ENCODE data around the gene MX2.

Gene MX2

DNA sequence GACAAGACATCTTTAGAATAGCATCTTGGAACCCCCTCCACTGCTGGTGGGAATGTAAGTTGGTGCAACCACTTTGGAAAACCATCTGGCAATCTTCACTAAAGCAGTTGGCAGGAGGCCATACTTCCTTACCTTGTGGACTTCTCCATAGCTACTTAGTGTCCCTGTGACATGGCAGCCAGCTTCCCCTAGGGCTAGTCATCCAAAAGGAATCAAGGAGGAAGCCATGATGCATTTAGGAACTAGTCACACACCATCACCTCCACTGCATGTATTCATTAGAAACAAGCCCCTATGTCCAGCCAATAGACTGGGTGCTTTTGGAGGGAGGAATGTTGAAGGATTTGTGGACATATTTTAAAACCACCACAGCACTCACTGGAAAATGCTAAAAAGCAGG is 19.9 kb downstream of the MX2 start:
- in situ Hi-C loops (cut with HindIII; ENCODE audit: low sequenced_read_pairs), result no loop called here
- no peak overlapping the region for H3K4me3 ChIP-seq (ENCODE audit: low read depth, low read length)
- TF ChIP-seq, protein P1, sequence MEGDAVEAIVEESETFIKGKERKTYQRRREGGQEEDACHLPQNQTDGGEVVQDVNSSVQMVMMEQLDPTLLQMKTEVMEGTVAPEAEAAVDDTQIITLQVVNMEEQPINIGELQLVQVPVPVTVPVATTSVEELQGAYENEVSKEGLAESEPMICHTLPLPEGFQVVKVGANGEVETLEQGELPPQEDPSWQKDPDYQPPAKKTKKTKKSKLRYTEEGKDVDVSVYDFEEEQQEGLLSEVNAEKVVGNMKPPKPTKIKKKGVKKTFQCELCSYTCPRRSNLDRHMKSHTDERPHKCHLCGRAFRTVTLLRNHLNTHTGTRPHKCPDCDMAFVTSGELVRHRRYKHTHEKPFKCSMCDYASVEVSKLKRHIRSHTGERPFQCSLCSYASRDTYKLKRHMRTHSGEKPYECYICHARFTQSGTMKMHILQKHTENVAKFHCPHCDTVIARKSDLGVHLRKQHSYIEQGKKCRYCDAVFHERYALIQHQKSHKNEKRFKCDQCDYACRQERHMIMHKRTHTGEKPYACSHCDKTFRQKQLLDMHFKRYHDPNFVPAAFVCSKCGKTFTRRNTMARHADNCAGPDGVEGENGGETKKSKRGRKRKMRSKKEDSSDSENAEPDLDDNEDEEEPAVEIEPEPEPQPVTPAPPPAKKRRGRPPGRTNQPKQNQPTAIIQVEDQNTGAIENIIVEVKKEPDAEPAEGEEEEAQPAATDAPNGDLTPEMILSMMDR (IDR thresholded peaks at IDR 0.05; ENCODE audit: low read depth, low read length), result no peak
- no peak for DNase-seq (ENCODE audit: low read depth, low spot score)

DNA sequence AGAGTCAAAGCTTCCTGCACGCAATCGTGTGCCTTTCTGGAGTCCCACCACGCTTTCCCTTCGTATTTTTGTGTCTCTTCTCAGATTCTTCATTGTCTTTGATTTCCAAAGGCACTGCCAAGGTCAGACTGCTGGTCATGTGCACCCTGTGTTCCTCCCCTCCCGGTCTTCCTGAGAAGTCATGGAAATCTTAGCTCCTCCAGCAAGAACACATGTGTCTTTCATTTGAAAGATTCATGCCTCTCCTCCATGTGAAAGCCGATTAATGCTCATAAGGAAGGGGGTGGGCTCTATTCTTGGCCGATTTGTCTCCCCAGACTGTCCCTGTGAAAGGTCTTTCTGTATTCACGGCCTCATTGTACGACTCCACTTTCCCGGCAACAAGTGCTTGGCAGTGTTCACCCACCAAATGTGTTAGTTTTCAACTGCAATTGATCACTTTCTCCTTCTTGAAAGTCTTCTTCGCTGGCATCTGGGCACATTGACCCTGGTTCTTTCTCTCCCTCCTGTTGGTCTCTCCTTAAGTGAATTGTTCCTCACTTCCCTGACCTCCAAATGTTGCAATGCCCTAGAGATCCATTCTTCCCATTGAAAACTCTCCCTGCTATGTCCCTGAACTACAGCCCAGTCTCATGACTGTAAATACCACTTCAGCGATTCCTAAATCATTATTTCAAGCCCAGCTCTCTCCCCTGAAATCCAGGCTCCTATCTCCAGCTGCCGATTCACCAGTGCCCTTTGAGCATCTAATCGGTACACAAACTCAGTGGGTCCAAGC is 25.4 kb downstream of the MX2 start:
- no peak for DNase-seq (ENCODE audit: low read depth, low spot score)
- in situ Hi-C loops (cut with HindIII; ENCODE audit: low sequenced_read_pairs), result no loop called here
- no peak overlapping the region for H3K4me3 ChIP-seq (ENCODE audit: low read depth, low read length)
- TF ChIP-seq, protein P1 (IDR thresholded peaks at IDR 0.05; ENCODE audit: low read depth, low read length), result no peak

DNA sequence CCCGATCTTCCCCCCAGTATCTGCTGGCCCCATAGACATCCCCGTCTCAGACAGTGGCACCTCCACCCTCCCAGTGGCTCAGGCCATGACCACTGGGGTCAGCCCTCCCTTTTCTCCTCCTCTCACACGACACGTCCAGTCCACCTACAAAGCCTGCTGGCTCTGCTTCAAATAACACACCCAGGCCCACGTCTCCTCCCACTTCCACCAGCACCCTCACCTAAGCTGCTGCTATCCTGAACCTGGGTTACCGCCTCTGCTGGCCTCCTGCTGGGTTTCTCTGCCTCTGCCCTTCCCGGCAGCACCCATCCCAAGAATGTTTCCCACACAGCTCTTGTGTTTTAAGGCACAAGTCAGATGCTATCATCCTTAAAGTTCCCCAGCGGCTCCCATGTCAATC is 26.0 kb downstream of the MX2 start:
- TF ChIP-seq, protein P1 (IDR thresholded peaks at IDR 0.05; ENCODE audit: low read depth, low read length), result no peak
- no peak overlapping the region for H3K4me3 ChIP-seq (ENCODE audit: low read depth, low read length)
- DNase-seq (ENCODE audit: low read depth, low spot score), result no peak
- in situ Hi-C loops (cut with HindIII; ENCODE audit: low sequenced_read_pairs), result no loop called here

- no peak overlapping the region for H3K4me3 ChIP-seq (ENCODE audit: low read depth, low read length)
- in situ Hi-C loops (cut with HindIII; ENCODE audit: low sequenced_read_pairs), result no loop called here
- TF ChIP-seq, protein P1 (IDR thresholded peaks at IDR 0.05; ENCODE audit: low read depth, low read length), result no peak
- no peak for DNase-seq (ENCODE audit: low read depth, low spot score)
Observed at GRCh38 chr21:41388259-41388658, 26.4 kb downstream of the MX2 start.

- in situ Hi-C loops (cut with HindIII; ENCODE audit: low sequenced_read_pairs), result no loop called here
- no peak for DNase-seq (ENCODE audit: low read depth, low spot score)
- H3K4me3 ChIP-seq (ENCODE audit: low read depth, low read length), result no peak overlapping the region
- TF ChIP-seq, protein P1 (IDR thresholded peaks at IDR 0.05; ENCODE audit: low read depth, low read length), result no peak
Observed at GRCh38 chr21:41390043-41390639, 28.3 kb downstream of the MX2 start.

GRCh38 chr21:41393876-41394465 is 32.1 kb downstream of the MX2 start:
- in situ Hi-C loops (cut with HindIII; ENCODE audit: low sequenced_read_pairs), result no loop called here
- H3K4me3 ChIP-seq (ENCODE audit: low read depth, low read length), result no peak overlapping the region
- TF ChIP-seq, protein P1 (IDR thresholded peaks at IDR 0.05; ENCODE audit: low read depth, low read length), result no peak
- no peak for DNase-seq (ENCODE audit: low read depth, low spot score)

Data from astrocyte of the spinal cord (primary cell).